MV-4-11 (cell line): ENCODE data around the gene NECAB2.
A peak's percentile ranks its signal among the peaks of the same experiment; 100 is the strongest.

ENCODE experiments used
- DNase-seq: peaks from one replicate; lab custom pipeline; 2025; lab: John Stamatoyannopoulos, UW

NECAB2 gene

DNA sequence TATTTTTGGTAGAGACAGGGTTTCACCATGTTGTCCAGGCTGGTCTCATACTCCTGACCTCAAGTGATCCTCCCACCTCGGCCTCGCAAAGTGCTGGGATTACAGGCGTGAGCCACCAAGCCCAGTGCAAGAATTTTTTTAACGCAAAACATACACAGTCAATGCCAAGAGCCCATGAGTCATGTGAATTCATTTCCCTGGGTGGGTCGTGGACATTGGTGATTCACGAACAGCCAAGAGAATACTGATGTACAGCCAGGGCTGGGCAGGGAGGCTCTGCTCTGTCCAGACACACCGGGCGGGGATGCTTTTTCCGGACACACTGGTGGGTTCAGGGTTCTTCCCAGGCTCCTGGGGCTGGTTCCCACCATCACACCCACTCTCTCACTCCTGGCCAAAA, 56.8 kb downstream of the NECAB2 start:
- no peak for DNase-seq

DNA sequence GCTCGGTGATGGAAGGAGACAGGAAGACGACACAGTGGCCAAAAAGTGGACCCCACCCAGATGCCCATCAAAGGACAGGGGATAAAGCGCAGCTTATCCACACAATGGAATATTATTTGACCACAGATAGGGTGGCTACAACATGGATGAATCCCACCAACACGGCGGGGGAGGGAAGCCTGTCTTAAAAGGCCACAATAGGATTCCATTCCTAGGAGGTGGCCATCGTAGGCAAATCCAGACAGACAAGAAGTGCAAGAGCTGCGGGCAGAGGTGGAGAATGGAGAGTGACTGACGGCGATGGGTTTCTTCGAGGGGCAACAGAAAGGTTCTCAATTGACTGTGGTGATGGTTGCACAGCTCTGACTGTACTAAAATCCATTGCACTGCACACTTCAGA, 58.6 kb downstream of the NECAB2 start:
- DNase-seq = no peak

GRCh38 chr16:84027625-84028024, 59.6 kb downstream of the NECAB2 start:
- DNase-seq = no peak

GRCh38 chr16:84029297-84030047, 61.4 kb downstream of the NECAB2 start:
- peak; percentile 83 for DNase-seq

DNA sequence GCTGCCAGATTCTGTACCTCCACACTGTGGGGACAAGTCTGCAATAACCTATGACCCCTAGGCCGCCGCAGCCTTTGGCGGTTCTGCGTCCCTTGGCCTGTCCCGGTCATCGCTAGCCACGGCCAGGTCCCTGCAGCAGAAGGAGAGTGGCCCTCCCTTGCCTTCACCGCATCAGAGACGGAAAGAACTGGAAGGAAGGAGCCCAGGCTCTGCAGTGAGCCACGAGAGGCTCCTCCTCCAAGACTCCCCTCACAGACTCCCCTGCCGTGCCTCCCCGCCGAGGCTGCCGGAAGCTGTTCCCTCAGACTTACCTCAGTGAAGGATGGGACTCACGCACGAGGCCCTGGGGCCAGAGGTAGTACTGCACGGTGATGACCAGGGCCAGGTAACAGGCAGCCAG, 63.5 kb downstream of the NECAB2 start:
- no peak for DNase-seq

DNA sequence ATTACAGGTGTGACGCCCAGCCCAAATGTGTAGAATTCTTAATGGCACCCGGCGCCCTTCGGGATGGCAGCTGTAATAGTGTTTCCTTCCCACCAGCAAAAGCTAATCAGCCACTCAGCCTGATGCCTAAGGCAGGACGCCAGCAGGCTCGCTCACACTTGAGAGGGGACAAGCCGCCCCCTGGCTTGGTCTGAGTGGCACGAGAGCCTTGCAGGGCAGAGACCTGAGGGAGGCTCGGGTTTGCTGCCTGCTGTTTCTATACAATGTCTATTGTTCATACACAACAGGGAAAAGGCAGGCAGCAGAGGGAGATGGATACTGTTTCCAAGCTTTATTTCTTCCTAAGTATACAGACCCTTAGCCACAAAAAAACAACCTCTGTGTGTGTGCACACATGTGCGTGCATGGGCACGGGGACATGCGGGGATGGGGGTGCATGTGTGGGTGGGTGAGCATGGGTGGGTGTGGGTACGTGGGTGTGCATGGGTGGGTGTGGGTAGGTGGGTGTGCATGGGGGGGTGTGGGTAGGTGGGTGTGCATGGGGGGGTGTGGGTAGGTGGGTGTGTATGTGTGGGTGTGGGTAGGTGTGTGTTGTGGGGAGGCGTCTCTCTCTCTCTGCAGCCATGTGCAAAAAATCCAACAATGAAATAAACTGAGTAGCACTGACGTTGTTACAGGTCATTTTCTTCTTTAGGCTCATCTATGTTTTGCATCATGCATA, 64.6 kb downstream of the NECAB2 start:
- DNase-seq = no peak

- DNase-seq = no peak
These were observed 65.5 kb downstream of the NECAB2 start for GRCh38 chr16:84033251-84034195.

GRCh38 chr16:84034516-84034915, 66.5 kb downstream of the NECAB2 start:
- DNase-seq = no peak

DNA sequence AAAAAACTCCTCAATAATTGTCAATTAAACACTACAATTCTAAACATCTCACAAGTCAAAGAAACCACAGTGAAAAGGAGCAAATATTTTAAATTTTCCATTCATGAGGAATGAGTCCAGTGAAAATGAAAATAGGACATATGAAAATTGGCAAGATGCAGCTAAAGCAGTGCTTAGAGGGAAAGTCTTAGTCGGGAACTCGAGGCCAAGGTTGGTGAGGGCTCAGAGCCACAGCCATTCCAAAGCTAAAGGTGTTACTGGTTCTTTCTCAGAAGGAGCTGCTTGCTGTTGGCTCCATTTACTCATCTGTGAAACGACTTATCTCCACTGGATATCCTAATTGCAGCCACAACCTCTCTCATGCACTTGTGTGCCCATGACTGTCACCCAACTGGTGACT, 68.1 kb downstream of the NECAB2 start:
- no peak for DNase-seq

- DNase-seq = no peak
These were observed 69.0 kb downstream of the NECAB2 start for GRCh38 chr16:84036982-84037425.

- no peak for DNase-seq
These were observed 70.4 kb downstream of the NECAB2 start for GRCh38 chr16:84038469-84038868.

DNA sequence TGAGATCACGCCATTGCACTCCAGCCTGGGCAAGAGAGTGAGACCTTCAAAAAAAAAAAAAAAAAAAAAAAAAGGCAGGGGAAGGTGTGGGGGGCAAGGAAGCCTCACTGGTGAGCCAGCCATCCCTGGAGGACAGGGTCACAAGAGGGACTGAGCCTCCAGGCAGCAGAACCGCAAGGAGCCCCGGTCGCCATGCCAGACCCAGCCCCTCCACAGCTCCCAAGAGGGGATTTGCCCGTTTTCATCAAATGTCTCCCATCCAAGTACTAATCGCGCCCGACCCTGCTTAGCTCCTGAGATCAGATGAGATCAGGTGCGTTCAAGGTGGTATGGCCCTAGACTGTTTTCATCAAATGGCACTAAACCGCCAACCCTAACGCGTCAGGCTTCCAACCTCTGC, 71.7 kb downstream of the NECAB2 start:
- no peak for DNase-seq

DNA sequence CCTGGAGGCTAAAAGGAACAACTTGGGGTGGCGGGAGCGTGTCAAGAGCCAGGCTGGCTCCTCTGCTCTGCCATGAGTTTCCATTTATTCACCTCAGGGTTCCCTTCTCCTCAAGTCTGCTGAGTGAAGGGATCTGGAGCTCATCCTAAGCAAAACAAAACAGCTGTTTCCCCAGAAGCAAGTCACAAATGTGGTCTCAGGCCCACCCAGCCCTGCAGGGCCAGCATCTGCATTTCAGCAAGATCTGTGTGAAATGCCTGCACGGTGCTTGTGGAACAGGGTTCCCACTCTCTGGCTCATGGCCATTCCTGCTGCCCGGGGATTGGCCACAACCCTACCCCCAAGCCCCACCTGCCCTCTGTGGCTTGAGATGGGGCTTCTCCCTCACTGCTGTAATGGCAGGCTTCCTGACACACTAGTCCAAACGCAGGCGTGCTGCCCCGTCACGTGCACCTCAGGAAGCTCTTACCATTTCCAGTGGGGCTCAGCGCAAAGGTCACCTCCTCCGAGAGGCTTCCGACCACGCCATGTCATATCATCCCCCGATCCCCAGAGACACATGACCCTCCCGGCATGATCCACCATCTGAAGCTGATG, 72.3 kb downstream of the NECAB2 start:
- DNase-seq = no peak

DNA sequence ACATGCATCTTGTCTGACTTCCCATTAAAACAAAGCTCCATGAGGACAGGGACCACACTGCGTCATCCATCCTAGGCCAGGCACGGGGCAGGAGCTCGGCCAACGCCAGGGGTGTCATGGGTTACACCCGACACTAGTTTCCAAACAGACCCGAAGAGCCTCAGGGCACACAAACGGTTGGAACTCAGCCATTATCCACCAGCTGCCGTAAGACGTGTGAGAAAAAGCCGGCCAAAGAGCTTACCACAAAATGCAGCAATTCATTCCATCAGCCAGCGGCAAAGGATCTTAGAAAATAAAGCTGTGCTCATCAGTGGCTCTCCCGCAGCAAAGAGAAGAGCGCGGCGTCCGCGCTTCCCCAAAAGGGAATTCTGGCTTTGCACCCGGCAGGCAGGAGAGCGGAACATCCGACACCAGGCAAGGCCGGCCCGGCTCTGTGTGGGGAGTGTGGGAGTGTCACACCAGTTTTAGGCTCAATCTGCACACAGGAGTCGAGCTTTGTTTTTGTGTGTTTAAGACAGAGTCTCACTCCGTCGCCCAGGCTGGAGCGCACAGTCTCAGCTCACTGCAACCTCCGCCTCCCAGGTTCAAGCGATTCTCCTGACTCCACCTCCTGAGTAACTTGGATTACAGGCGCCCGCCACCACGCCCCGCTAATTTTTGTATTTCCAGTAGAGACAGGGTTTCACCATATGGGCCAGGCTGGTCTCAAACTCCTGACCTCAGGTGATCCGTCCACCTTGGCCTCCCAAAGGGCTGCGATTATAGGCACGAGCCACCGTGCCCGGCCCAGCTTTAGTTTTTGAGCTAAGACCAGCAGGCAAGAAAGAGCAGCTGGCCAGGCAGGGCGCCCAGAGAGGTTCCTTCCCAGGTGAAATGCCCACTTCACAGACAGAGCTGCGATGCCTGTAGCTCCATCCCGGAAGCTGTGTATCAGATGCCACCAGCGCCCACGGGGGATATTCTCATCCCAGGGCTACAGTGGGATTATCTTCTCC, 73.1 kb downstream of the NECAB2 start:
- no peak for DNase-seq

- DNase-seq = no peak
These were observed 73.8 kb downstream of the NECAB2 start for GRCh38 chr16:84041881-84042280.

DNA sequence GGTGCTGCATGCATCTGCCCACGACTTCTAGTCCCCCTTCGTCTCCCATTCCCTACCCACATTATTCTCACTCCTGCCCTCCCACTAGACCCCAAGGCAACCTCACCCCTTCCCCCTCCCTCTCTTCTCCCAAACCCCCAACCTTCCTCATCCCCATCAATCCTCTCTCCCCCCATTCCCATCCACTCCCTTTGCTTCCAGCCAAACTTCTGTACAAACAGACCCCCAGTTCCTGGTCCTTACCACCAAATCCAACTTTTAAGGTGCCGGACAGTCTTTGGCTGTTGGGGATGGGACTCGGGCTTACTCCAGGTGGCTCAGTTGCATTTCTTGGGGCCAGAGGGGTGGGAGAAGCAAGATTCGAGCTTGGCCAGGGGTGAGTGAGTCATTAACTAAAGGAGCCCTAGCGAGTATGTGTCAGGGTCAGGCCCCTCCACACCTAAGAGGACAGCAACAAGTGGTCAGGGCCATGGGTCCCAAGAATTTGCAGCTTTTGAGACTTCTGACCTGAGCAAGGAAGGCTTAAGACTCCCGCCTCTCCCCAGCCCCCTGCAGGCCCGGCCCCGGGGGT, 74.3 kb downstream of the NECAB2 start, which contains the start of gene SLC38A8:
Gene SLC38A8, minus strand, starts transcription at position 488 of the 571 bp plus-strand sequence. CDS start 638 bp downstream, outside the sequence.
- no peak for DNase-seq

- no peak for DNase-seq
These were observed 74.9 kb downstream of the NECAB2 start for GRCh38 chr16:84042879-84043485.

DNA sequence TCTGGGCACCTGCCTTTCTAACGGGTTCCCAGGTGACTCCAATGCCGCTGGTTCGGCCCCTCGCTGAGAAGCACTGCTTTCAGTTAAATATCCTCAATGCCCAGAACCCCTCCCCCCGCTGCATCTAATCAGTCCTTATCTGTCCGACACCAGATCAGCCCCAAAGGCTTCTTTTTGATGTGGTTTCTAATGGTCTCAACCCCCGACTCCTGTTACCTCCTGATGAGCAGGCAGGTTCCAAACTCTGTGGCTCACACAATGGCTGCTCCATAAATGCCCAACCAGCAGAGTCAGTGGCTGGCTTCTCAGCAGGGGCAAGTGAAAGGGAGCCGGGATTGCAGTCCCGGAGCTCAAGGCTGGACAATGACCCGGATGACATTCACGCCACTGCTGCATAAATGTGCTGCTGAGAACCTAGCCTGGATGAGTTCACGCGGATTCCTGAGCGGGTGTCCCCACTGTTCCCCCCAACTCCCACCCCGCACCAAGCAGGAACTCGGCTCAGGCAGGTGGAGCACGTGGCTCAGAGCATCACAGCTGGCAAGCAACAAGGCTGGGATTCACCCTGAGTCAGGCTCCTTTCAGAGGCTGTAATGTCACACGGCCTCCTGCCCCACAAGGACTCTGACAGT, 75.6 kb downstream of the NECAB2 start:
- no peak for DNase-seq

DNA sequence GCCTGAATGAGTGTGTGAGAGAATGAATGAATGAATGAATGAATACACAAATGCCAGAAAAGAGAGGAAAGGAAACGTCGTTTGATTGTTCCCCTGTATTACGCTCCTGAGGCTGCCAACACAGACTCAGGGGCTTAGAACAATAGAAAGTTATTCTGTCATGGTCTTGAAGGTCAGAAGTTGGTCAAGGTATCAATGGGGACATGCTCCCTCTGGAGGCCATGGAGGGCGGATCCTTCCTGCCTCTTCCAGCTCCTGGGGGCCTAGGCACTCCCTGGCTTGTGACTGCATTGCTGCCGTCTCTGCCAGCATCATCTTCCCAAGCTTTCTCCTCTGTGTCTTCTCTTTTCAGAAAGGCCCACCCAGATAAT, 76.1 kb downstream of the NECAB2 start:
- no peak for DNase-seq
